ENCODE data around the gene MND1. TPM values are rescaled to one million over a fixed set of nuclear protein-coding genes. Genes with fewer than 3 reads are reported as not detected.

Gene MND1, protein sequence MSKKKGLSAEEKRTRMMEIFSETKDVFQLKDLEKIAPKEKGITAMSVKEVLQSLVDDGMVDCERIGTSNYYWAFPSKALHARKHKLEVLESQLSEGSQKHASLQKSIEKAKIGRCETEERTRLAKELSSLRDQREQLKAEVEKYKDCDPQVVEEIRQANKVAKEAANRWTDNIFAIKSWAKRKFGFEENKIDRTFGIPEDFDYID
- total RNA-seq (2014; rRNA removed; shearing (Covaris generic)) = 19.3 and 35.1 TPM in 2 replicates

DNA sequence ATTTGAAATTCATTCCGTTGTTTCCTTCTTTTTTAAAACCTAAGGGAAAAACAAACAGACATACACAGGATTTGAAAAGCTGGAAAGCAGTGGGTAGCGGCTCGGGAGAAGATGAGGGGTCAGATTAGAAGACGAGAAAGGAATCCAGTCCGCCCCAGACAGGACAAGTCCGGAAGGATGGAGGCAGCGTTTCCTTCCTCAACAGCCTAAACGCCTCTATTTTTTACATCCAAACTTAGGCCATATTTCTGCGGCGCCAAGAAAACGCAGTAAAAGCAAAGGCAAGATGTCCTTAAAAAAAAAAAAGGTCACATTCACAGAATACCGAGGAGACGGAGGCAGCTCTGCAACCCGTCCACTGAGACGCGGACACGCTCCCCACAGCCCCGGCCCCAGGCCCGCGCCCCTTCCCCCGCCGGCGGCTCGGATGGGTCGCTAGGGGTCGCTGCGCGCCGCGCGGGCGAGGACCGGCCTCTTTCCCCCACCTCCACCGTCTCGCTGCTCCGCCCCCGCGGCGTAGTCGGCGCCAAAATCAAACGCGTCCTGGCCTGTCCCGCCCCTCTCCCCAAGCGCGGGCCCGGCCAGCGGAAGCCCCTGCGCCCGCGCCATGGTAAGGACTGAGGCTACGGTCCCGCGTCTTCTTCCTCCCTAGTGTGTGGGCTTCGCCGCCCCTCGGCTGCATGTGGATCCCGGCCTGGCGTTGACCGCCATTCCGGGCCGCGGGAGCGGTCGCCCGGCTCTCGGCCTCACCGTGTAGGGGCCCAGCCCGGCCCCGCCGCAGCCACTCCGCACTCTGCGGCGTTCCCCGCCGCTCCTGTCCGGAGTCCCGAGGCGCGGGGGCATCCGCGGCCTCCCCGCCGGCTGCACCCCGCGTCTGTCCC, at the start of gene MND1:
MND1 (plus strand) TSS at position 558 of the 881 bp plus-strand sequence; CDS start at position 608, 50 bp downstream.
- H3K36me3 ChIP-seq = peaks cover 3% of the 10 kb centered on the region; the same call in 1 of the 2 replicates
- H3K27me3 ChIP-seq (replicated peaks) = no peaks in the 10 kb centered on the region
- peaks cover 54% of the 10 kb centered on the region for H3K4me1 ChIP-seq (replicated peaks)
- peak within 1 kb of the TSS; percentile 81 for H3K4me3 ChIP-seq
- peak; percentile 91 to 92 for DNase-seq (ENCODE audit: low read depth in 1 of 2, low spot score in 2 of 2)
- H3K27ac ChIP-seq = peak within 1 kb of the TSS; percentile 93
- no peaks in the 10 kb centered on the region for H3K9me3 ChIP-seq (replicated peaks)

DNA sequence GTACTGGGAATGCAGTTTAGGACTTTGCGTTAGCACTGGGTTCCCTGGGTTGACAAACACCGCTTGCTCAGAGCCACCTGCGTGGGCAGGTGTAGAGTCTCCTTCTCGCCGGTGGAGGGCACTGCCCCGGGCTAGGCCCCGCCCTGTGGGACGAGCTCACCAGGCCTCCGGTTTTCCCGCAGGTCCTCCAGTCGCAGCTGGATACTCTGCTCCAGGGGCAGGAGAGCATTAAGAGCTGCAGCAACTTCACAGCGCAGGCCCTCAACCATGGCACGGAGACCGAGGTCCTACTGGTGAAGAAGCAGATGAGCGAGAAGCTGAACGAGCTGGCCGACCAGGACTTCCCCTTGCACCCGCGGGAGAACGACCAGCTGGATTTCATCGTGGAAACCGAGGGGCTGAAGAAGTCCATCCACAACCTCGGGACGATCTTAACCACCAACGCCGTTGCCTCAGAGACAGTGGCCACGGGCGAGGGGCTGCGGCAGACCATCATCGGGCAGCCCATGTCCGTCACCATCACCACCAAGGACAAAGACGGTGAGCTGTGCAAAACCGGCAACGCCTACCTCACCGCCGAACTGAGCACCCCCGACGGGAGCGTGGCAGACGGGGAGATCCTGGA, 49.2 kb upstream of the MND1 start:
- Histone ChIP-seq H3K4me3 (no peak overlapping the region), H3K9me3 (replicated peaks) (peaks cover 2% of the 10 kb centered on the region; the same call in 1 of the 2 replicates), H3K27ac (no peak overlapping the region), H3K36me3 (peaks cover 18% of the 10 kb centered on the region), H3K4me1 (replicated peaks) (peaks cover 3% of the 10 kb centered on the region; the same call in 1 of the 2 replicates), H3K27me3 (replicated peaks) (no peaks in the 10 kb centered on the region)
- DNase-seq (ENCODE audit: low read depth in 1 of 2, low spot score in 2 of 2) = no peak

- Histone ChIP-seq H3K4me3 (no peak overlapping the region), H3K9me3 (replicated peaks) (peaks cover 2% of the 10 kb centered on the region; the same call in 1 of the 2 replicates), H3K27ac (no peak overlapping the region), H3K36me3 (peaks cover 20% of the 10 kb centered on the region), H3K27me3 (replicated peaks) (no peaks in the 10 kb centered on the region), H3K4me1 (replicated peaks) (peaks cover 3% of the 10 kb centered on the region; the same call in 1 of the 2 replicates)
- DNase-seq (ENCODE audit: low read depth in 1 of 2, low spot score in 2 of 2) = no peak
Observed at GRCh38 chr4:153296040-153296823, 48.3 kb upstream of the MND1 start.

DNA sequence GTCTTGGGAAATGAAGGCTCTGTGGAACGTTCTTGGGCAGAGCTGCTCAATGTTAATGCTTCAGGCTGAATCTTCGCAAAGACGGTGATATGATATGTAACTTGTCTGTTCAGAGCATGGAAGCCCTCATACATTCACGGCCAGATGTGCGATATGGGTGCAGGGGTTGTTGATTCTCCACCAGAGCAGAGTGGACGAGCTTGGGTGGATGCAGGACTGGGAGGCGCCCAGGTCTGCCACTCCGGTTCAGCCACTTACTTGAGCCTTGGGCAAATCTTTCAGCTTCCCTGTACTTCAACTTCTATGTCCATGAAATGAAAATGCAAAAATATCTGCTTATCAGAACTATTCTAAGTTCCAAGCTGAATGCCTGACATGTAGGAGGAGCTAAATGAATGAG, 47.4 kb upstream of the MND1 start:
- Histone ChIP-seq H3K4me3 (no peak overlapping the region), H3K36me3 (peaks cover 14% of the 10 kb centered on the region), H3K4me1 (replicated peaks) (peaks cover 3% of the 10 kb centered on the region; the same call in 1 of the 2 replicates), H3K27ac (no peak overlapping the region), H3K9me3 (replicated peaks) (peaks cover 2% of the 10 kb centered on the region; the same call in 1 of the 2 replicates), H3K27me3 (replicated peaks) (no peaks in the 10 kb centered on the region)
- DNase-seq (ENCODE audit: low read depth in 1 of 2, low spot score in 2 of 2) = no peak

DNA sequence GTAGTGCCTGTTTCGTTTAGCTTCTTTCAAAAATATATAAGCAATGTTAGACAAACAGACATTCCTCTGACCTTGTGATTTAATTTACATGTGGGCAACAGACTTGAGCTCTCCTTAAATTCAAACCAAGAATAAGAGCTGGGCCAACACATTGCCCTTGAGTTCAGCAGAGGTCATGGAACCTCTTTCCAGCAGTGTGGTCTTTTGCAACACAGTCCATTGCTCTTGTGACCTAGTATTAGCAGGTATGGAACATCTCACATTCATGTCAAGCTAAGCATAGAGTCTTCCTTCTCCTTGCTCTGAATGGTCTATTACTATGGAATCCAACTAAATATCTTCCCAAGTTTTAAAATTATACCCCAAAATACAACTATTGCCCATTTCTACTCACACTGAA, 33.7 kb upstream of the MND1 start:
- no peaks in the 10 kb centered on the region for H3K4me1 ChIP-seq (replicated peaks)
- no peaks in the 10 kb centered on the region for H3K9me3 ChIP-seq (replicated peaks)
- no peak for DNase-seq (ENCODE audit: low read depth in 1 of 2, low spot score in 2 of 2)
- no peaks in the 10 kb centered on the region for H3K27me3 ChIP-seq (replicated peaks)
- H3K27ac ChIP-seq = no peak overlapping the region
- H3K4me3 ChIP-seq = no peak overlapping the region
- H3K36me3 ChIP-seq = no peaks in the 10 kb centered on the region

DNA sequence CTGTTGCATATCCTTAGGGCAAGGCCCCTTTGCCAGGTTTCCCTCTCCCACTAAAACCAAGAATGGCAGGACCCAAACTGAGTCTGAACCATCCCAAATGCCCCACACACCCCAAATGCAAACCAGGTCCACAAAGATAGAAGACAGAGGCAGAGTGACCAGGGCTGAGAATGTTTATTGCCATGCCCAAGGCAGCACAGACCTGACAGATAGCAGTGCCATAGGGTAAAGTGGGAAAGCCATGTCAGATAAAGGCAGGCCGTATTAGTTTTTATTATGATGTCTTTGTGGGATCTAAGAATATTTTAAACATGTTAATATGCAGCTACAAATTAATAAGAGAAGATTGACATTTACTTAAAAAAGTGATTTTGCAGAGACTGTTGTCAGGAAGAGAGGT, 29.6 kb upstream of the MND1 start:
- no peak for DNase-seq (ENCODE audit: low read depth in 1 of 2, low spot score in 2 of 2)
- no peaks in the 10 kb centered on the region for H3K27me3 ChIP-seq (replicated peaks)
- no peak overlapping the region for H3K4me3 ChIP-seq
- H3K4me1 ChIP-seq (replicated peaks) = no peaks in the 10 kb centered on the region
- H3K27ac ChIP-seq = no peak overlapping the region
- no peaks in the 10 kb centered on the region for H3K9me3 ChIP-seq (replicated peaks)
- H3K36me3 ChIP-seq = no peaks in the 10 kb centered on the region

DNA sequence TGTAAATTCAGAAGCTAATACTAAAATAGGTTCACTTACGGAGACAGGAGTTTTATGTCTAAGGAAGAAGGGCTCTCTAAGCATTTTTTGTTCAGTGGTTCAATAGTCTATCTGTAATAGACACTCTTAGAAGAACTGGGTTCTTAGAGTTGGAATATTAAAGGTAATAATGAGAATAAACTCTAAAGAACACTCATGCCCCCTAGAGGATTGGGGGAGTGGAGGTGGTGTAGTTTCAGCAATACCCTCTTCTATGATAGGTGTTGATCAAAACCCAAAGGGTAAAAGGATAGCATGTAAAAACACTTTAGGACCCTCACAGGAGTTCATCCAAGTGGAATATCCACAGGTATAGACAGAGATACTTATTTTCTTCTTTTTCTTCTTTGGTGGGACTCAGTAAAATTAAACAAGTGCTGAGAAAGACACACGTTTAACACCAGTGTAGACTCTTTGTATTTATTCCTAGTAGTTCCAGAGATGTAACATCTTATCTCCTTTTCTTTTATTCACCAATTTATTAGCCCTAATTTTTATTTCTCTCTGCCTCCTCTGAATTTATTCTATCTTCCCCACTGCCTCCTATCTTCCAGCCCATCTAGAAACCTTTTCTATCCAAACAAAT, 25.7 kb upstream of the MND1 start:
- H3K36me3 ChIP-seq = no peaks in the 10 kb centered on the region
- H3K27ac ChIP-seq = no peak overlapping the region
- no peak overlapping the region for H3K4me3 ChIP-seq
- DNase-seq (ENCODE audit: low read depth in 1 of 2, low spot score in 2 of 2) = peak in 1 of 2 experiments; percentile 42
- H3K4me1 ChIP-seq (replicated peaks) = peaks cover 7% of the 10 kb centered on the region
- H3K9me3 ChIP-seq (replicated peaks) = no peaks in the 10 kb centered on the region
- H3K27me3 ChIP-seq (replicated peaks) = no peaks in the 10 kb centered on the region

GRCh38 chr4:153322791-153323190, 21.7 kb upstream of the MND1 start:
- peaks cover 11% of the 10 kb centered on the region for H3K4me1 ChIP-seq (replicated peaks)
- DNase-seq (ENCODE audit: low read depth in 1 of 2, low spot score in 2 of 2) = no peak
- no peaks in the 10 kb centered on the region for H3K36me3 ChIP-seq
- H3K27ac ChIP-seq = no peak overlapping the region
- H3K9me3 ChIP-seq (replicated peaks) = no peaks in the 10 kb centered on the region
- no peaks in the 10 kb centered on the region for H3K27me3 ChIP-seq (replicated peaks)
- H3K4me3 ChIP-seq = no peak overlapping the region

DNA sequence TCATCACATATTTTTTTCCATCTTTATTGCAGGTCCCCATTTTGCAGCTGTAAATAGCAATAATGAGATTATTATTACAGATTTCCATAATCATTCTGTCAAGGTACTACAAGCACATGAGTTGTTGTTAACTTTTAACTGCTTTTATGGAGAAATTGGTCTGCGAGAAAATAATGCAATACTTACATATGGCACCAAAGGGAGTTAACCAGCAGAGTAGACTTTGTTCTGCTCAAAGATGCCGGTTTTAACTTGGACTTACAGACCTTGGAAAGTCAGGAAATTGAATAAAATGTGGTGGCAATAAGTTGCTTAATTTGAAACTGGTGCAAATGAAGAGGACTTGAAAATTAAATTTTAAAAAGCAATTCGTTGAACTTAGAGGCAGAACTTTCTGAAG, 20.4 kb upstream of the MND1 start:
- no peak overlapping the region for H3K27ac ChIP-seq
- no peak overlapping the region for H3K4me3 ChIP-seq
- no peaks in the 10 kb centered on the region for H3K9me3 ChIP-seq (replicated peaks)
- no peaks in the 10 kb centered on the region for H3K27me3 ChIP-seq (replicated peaks)
- H3K4me1 ChIP-seq (replicated peaks) = peaks cover 11% of the 10 kb centered on the region
- no peak for DNase-seq (ENCODE audit: low read depth in 1 of 2, low spot score in 2 of 2)
- H3K36me3 ChIP-seq = no peaks in the 10 kb centered on the region

GRCh38 chr4:153325558-153325957, 18.9 kb upstream of the MND1 start:
- DNase-seq (ENCODE audit: low read depth in 1 of 2, low spot score in 2 of 2) = no peak
- H3K4me1 ChIP-seq (replicated peaks) = peaks cover 11% of the 10 kb centered on the region
- H3K27me3 ChIP-seq (replicated peaks) = no peaks in the 10 kb centered on the region
- no peak overlapping the region for H3K27ac ChIP-seq
- H3K9me3 ChIP-seq (replicated peaks) = no peaks in the 10 kb centered on the region
- no peak overlapping the region for H3K4me3 ChIP-seq
- H3K36me3 ChIP-seq = no peaks in the 10 kb centered on the region

GRCh38 chr4:153326513-153326912, 18.0 kb upstream of the MND1 start:
- Histone ChIP-seq H3K4me1 (replicated peaks) (peaks cover 11% of the 10 kb centered on the region), H3K27ac (no peak overlapping the region), H3K36me3 (no peaks in the 10 kb centered on the region), H3K9me3 (replicated peaks) (no peaks in the 10 kb centered on the region), H3K27me3 (replicated peaks) (no peaks in the 10 kb centered on the region), H3K4me3 (no peak overlapping the region)
- DNase-seq (ENCODE audit: low read depth in 1 of 2, low spot score in 2 of 2) = no peak

DNA sequence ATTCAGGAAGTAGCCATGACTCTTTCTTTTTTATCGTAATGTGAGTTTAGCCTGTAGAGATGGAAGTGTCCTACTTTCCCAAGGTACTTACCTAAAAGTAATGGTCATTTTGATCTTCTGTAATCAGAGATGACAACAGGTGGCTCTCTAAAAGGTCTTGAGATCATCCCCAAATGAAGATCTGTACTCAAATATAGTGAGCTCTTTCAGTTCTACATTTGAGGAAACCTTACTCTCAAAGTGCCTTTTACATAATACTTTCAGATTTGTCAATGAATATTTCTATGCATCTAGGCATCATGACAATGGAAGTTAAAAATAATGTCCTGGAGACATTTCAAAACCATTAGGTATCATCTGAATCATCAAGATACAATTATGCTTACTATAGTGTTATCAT, 17.2 kb upstream of the MND1 start:
- H3K27ac ChIP-seq = no peak overlapping the region
- no peak for DNase-seq (ENCODE audit: low read depth in 1 of 2, low spot score in 2 of 2)
- no peaks in the 10 kb centered on the region for H3K36me3 ChIP-seq
- no peaks in the 10 kb centered on the region for H3K9me3 ChIP-seq (replicated peaks)
- H3K27me3 ChIP-seq (replicated peaks) = no peaks in the 10 kb centered on the region
- H3K4me3 ChIP-seq = no peak overlapping the region
- H3K4me1 ChIP-seq (replicated peaks) = peaks cover 11% of the 10 kb centered on the region

- Histone ChIP-seq H3K4me3 (no peak overlapping the region), H3K27me3 (replicated peaks) (no peaks in the 10 kb centered on the region), H3K9me3 (replicated peaks) (no peaks in the 10 kb centered on the region), H3K36me3 (no peaks in the 10 kb centered on the region), H3K27ac (no peak overlapping the region), H3K4me1 (replicated peaks) (peaks cover 7% of the 10 kb centered on the region)
- DNase-seq (ENCODE audit: low read depth in 1 of 2, low spot score in 2 of 2) = no peak
Observed at GRCh38 chr4:153332936-153333335, 11.6 kb upstream of the MND1 start.
